Kidney (tissue), 14 donors: Measurements from ENCODE around the gene NBAS. TPM values are rescaled to one million over a fixed set of nuclear protein-coding genes. Genes with fewer than 3 reads are reported as not detected.

ENCODE experiments used
- DNase-seq, 5 donors: peaks; one replicate each; pipeline ENCODE4 v3.0.0-alpha.2; 2013 to 2020
- FAIRE-seq: peaks from 2 replicates; lab custom pipeline; 2012; peaks lifted over from hg19 to GRCh38; lab: Jason Lieb, UNC
- H3K27ac ChIP-seq, 2 donors: one replicate each; pipeline ENCODE4 v1.7.0; 2013; ENCODE audit warnings: low read depth in 2 of 2, low read length in 2 of 2, inconsistent platforms in 1 of 2
- H3K27me3 ChIP-seq: one replicate; pipeline ENCODE4 v1.7.1; 2013; ENCODE audit warnings: low read length, inconsistent platforms; ENCODE audit not compliant: control insufficient read depth, insufficient read depth
- H3K36me3 ChIP-seq, 3 donors: one replicate each; pipeline versions ENCODE4 v1.7.0 to v1.7.1; 2013; ENCODE audit warnings: low read length in 3 of 3, control low read depth in 1 of 3, inconsistent platforms in 1 of 3; ENCODE audit not compliant: insufficient read depth in 3 of 3, control insufficient read depth in 2 of 3
- H3K4me1 ChIP-seq, 3 donors: one replicate each; pipeline versions ENCODE4 v1.7.0 to v1.7.1; 2013; ENCODE audit warnings: low read length in 3 of 3, inconsistent platforms in 1 of 3, low read depth in 1 of 3; ENCODE audit not compliant: control insufficient read depth in 2 of 3, insufficient read depth in 2 of 3
- H3K4me3 ChIP-seq, 3 donors: one replicate each; pipeline versions ENCODE4 v1.7.0 to v1.8.1; 2013; ENCODE audit warnings: low read length in 3 of 3, control low read depth in 1 of 3, inconsistent platforms in 1 of 3
- H3K9ac ChIP-seq, 3 donors: one replicate each; pipeline versions ENCODE4 v1.7.0 to v1.7.1; 2013; ENCODE audit warnings: low read length in 3 of 3, control low read depth in 1 of 3, inconsistent platforms in 1 of 3
- H3K9me3 ChIP-seq, 3 donors: one replicate each; pipeline versions ENCODE4 v1.7.0 to v1.7.1; 2013; ENCODE audit warnings: low read length in 3 of 3, control low read depth in 1 of 3, inconsistent platforms in 1 of 3; ENCODE audit not compliant: control insufficient read depth in 2 of 3, insufficient read depth in 1 of 3
- CTCF ChIP-seq: IDR thresholded peaks from 3 replicates; pipeline ENCODE4 v1.5.1; 2012; ENCODE audit warnings: mild to moderate bottlenecking, moderate library complexity, borderline replicate concordance; ENCODE audit not compliant: insufficient read depth; ENCODE audit errors: extremely low read depth
- intact Hi-C: fragments of 100-400 bp; cut with DNase I; formaldehyde crosslinking; loops from one replicate; pipeline ENCODE4 v1.11.1; 2022
- polyA plus RNA-seq: library from polyadenylated mRNA; stranded (reverse); fragments of 350-450 nt; fragmentation: Illumina TruSeq; extraction: RNeasy Lipid Tissue Mini Kit (QIAGEN cat#74804); gene quantifications from one replicate; pipeline ENCODE4 v1.2.3, GENCODE V29; 2014; ENCODE audit warnings: low read depth, low replicate concordance; ENCODE audit not compliant: insufficient read depth
- total RNA-seq: library from RNA; stranded (reverse); fragmentation: NEBNext Ultra II Directional; extraction: Animal tissue kit (Norgen Biotek cat#: 25700); gene quantifications from one replicate; pipeline ENCODE4 v1.2.1, GENCODE V29; 2021
- donor health status: control.
- donor health status: control.
- donor health status: control.
- donor health status: control.
- donor health status: control.
- donor health status: DM: yes; HTN: yes; CAD: no.
- donor health status: Normal renal cell carcinoma (clear cell type).

Gene NBAS
- total and polyA plus RNA-seq, 2 donors from 2014 or later, result 40.8 to 44.2 TPM

GRCh38 chr2:15547115-15547876, 13.8 kb downstream of the NBAS start:
- intact Hi-C loops, result no loop called here
- no peak overlapping the region for H3K9ac ChIP-seq
- no peaks in the 10 kb centered on the region for H3K9me3 ChIP-seq
- H3K27ac ChIP-seq, result no peak overlapping the region
- TF ChIP-seq CTCF, result no peak
- DNase-seq (no peak), FAIRE-seq (no peak)
- peaks cover 0 to 5% (median 3%) of the 10 kb centered on the region in 3 donors for H3K36me3 ChIP-seq
- H3K27me3 ChIP-seq, result no peaks in the 10 kb centered on the region
- no peaks in the 10 kb centered on the region for H3K4me1 ChIP-seq
- no peak overlapping the region for H3K4me3 ChIP-seq

- no peak overlapping the region for H3K27ac ChIP-seq
- H3K9ac ChIP-seq, result no peak overlapping the region
- peaks cover 0 to 3% (median 3%) of the 10 kb centered on the region in 3 donors for H3K36me3 ChIP-seq
- DNase-seq (no peak), FAIRE-seq (no peak)
- no peak overlapping the region for H3K4me3 ChIP-seq
- intact Hi-C loops, result no loop called here
- H3K4me1 ChIP-seq, result no peaks in the 10 kb centered on the region
- no peak for TF ChIP-seq CTCF
- H3K9me3 ChIP-seq, result no peaks in the 10 kb centered on the region
- no peaks in the 10 kb centered on the region for H3K27me3 ChIP-seq
These were observed 14.6 kb downstream of the NBAS start for GRCh38 chr2:15546297-15547098.

GRCh38 chr2:15544227-15544626, 16.9 kb downstream of the NBAS start:
- intact Hi-C loops, result no loop called here
- no peak for FAIRE-seq
- H3K27ac ChIP-seq, result no peak overlapping the region

More at GRCh38 chr2:15544227-15544626, 16.9 kb downstream of the NBAS start:
- peaks cover 0 to 2% (median 2%) of the 10 kb centered on the region in 3 donors for H3K36me3 ChIP-seq
- H3K27me3 ChIP-seq, result no peaks in the 10 kb centered on the region
- no peak overlapping the region for H3K4me3 ChIP-seq
- H3K9ac ChIP-seq, result no peak overlapping the region
- no peaks in the 10 kb centered on the region for H3K4me1 ChIP-seq
- DNase-seq, result no peak
- H3K9me3 ChIP-seq, result no peaks in the 10 kb centered on the region
- no peak for TF ChIP-seq CTCF
